Lower lobe of right lung (tissue), 2 donors: ENCODE measurements around the gene CCDC50. TPM values are rescaled to one million over a fixed set of nuclear protein-coding genes. Genes with fewer than 3 reads are reported as not detected.

Experiments
- ATAC-seq, 2 donors: fragments of 200-7000 bp; cut with Tn5 transposase; one replicate each; pipeline ENCODE4 v1.9.1; 2020 to 2022; ENCODE audit warnings: mild to moderate bottlenecking in 2 of 2, moderate library complexity in 2 of 2
- DNase-seq: peaks from one replicate; pipeline ENCODE4 v3.0.0-alpha.2; 2020
- H3K27ac ChIP-seq: fragments of 200-600 bp; one replicate; pipeline ENCODE4 v1.8.0; 2022
- H3K27me3 ChIP-seq: fragments of 200-600 bp; one replicate; pipeline ENCODE4 v1.8.0; 2022; ENCODE audit warnings: low read depth
- H3K36me3 ChIP-seq: fragments of 200-600 bp; one replicate; pipeline ENCODE4 v1.8.0; 2022; ENCODE audit warnings: mild to moderate bottlenecking
- H3K4me1 ChIP-seq: fragments of 200-600 bp; one replicate; pipeline ENCODE4 v1.8.0; 2022
- H3K4me3 ChIP-seq: fragments of 200-600 bp; one replicate; pipeline ENCODE4 v1.8.0; 2022; ENCODE audit warnings: mild to moderate bottlenecking
- H3K9me3 ChIP-seq: fragments of 200-600 bp; one replicate; pipeline ENCODE4 v1.8.0; 2022
- CTCF ChIP-seq: fragments of 200-600 bp; IDR thresholded peaks from one replicate; pipeline ENCODE4 v1.8.0; 2022; ENCODE audit warnings: antibody characterized with exemption, mild to moderate bottlenecking
- intact Hi-C: fragments of 100-400 bp; cut with DNase I; formaldehyde crosslinking; loops from one replicate; pipeline ENCODE4 v1.11.0; 2022
- total RNA-seq: library from RNA; stranded (reverse); fragmentation: NEBNext Ultra II Directional; extraction: Animal tissue kit (Norgen Biotek cat#: 25700); gene quantifications from one replicate; pipeline ENCODE4 v1.2.1, GENCODE V29; 2021
- donor health status: DM: no; HTN: yes; CAD: no; lungs with severe emphysema.

The CCDC50 gene
- total RNA-seq, 1 donor from 2014 or later: 66.5 TPM

DNA sequence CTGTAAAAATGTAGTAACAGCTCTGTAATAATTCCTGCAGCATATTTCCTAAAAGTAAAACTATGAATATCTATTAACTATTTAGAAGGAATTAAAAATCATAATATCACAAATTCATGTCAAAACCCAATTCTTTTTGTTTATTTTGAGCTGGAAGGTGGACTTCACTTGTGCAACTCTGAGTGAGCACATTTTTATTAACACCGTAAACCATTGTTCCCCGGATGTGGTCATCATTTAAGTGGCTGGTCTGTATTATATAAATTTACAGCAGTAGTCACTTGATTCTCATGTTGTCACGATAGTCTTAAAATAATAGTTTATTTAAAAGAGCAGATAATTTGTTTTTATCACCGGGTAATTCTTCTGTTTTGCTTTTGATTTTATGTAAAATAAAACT lies 44.1 kb downstream of the CCDC50 start:
- Histone ChIP-seq H3K27ac (no peak overlapping the region), H3K36me3 (peaks cover 31% of the 10 kb centered on the region), H3K4me3 (no peak overlapping the region), H3K9me3 (no peaks in the 10 kb centered on the region), H3K27me3 (no peaks in the 10 kb centered on the region), H3K4me1 (peaks cover 25% of the 10 kb centered on the region)
- intact Hi-C loops: no loop called here
- TF ChIP-seq CTCF: no peak
- no peak for DNase-seq
- ATAC-seq: no peak

GRCh38 chr3:191376516-191377141 lies 47.4 kb downstream of the CCDC50 start:
- Histone ChIP-seq H3K9me3 (no peaks in the 10 kb centered on the region), H3K27me3 (no peaks in the 10 kb centered on the region), H3K27ac (peak overlapping the region; percentile 19), H3K4me3 (no peak overlapping the region), H3K4me1 (peaks cover 36% of the 10 kb centered on the region), H3K36me3 (peaks cover 41% of the 10 kb centered on the region)
- intact Hi-C loops: no loop called here
- no peak for DNase-seq
- ATAC-seq: no peak
- TF ChIP-seq CTCF: no peak

GRCh38 chr3:191378142-191378812 lies 49.1 kb downstream of the CCDC50 start:
- H3K36me3 ChIP-seq: peaks cover 57% of the 10 kb centered on the region
- no peaks in the 10 kb centered on the region for H3K27me3 ChIP-seq
- ATAC-seq (no peak), DNase-seq (no peak)
- intact Hi-C loops: no loop called here
- peaks cover 32% of the 10 kb centered on the region for H3K4me1 ChIP-seq
- no peak overlapping the region for H3K4me3 ChIP-seq
- no peak overlapping the region for H3K27ac ChIP-seq
- TF ChIP-seq CTCF: no peak
- H3K9me3 ChIP-seq: no peaks in the 10 kb centered on the region

DNA sequence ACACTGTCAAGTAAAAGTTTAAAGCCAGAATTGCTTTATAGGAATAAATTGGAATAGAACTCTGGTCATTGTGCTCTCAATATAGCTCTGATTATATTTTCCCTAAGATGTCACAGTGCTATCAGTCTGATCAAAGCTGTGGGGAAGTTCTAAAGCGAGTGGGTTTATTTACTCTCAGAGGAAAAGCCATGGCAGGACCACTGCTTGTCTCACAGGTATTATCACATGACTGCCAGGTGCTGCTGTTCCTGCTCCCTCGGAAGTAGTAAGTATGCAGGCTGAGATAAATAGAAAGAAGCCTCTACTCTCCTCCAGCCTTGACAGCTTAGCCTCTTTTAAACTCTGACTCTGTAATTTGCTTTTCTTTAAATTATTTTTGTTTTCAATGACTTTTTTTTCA lies 50.3 kb downstream of the CCDC50 start:
- ATAC-seq: no peak
- DNase-seq: no peak
- Histone ChIP-seq H3K4me1 (peaks cover 31% of the 10 kb centered on the region), H3K27me3 (no peaks in the 10 kb centered on the region), H3K36me3 (peaks cover 57% of the 10 kb centered on the region), H3K27ac (no peak overlapping the region), H3K9me3 (no peaks in the 10 kb centered on the region), H3K4me3 (no peak overlapping the region)
- no peak for TF ChIP-seq CTCF
- intact Hi-C loops: no loop called here

- TF ChIP-seq CTCF: no peak
Measured at GRCh38 chr3:191380001-191380400, 50.8 kb downstream of the CCDC50 start.

More at GRCh38 chr3:191380001-191380400, 50.8 kb downstream of the CCDC50 start:
- intact Hi-C loops: no loop called here
- Histone ChIP-seq H3K9me3 (no peaks in the 10 kb centered on the region), H3K36me3 (peaks cover 53% of the 10 kb centered on the region), H3K27ac (no peak overlapping the region), H3K4me1 (peaks cover 31% of the 10 kb centered on the region), H3K27me3 (no peaks in the 10 kb centered on the region), H3K4me3 (no peak overlapping the region)
- ATAC-seq (no peak), DNase-seq (no peak)
